ENCODE results near the gene MKI67. TPM values are rescaled to one million over a fixed set of nuclear protein-coding genes. Genes with fewer than 3 reads are reported as not detected.

The MKI67 gene
- total RNA-seq, 1 donor from 2014 or later: 140 TPM

DNA sequence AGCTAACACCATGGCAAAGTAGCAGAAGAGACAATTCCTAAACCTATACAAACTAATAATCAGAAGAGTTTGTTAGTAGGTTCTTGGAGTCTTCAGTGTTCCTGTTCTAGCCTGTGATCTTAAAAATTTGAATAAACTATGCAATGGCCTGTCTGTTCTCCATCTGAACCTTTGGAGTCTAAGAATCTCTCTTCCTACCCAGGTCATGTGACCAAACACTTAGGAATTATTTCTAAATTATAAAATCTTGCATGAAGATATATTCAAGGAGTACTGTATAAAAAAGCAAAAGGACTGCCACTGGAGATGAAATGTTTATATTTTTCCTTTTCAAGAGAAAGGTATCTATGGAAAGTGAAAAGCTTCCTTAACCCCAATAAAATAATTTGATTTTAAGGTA, 2.4 kb downstream of the MKI67 start:
- Mint-ChIP-seq H3K4me3 (peak overlapping the region; percentile 95), H3K4me1 (peaks cover 44% of the 10 kb centered on the region), H3K27ac (ENCODE audit: unreplicated experiment) (no peak overlapping the region), H3K36me3 (ENCODE audit: low read depth) (peaks cover 20% of the 10 kb centered on the region), H3K27me3 (ENCODE audit: low read depth) (peaks cover 3% of the 10 kb centered on the region), H3K9me3 (no peaks in the 10 kb centered on the region)
- TF ChIP-seq, protein P1, sequence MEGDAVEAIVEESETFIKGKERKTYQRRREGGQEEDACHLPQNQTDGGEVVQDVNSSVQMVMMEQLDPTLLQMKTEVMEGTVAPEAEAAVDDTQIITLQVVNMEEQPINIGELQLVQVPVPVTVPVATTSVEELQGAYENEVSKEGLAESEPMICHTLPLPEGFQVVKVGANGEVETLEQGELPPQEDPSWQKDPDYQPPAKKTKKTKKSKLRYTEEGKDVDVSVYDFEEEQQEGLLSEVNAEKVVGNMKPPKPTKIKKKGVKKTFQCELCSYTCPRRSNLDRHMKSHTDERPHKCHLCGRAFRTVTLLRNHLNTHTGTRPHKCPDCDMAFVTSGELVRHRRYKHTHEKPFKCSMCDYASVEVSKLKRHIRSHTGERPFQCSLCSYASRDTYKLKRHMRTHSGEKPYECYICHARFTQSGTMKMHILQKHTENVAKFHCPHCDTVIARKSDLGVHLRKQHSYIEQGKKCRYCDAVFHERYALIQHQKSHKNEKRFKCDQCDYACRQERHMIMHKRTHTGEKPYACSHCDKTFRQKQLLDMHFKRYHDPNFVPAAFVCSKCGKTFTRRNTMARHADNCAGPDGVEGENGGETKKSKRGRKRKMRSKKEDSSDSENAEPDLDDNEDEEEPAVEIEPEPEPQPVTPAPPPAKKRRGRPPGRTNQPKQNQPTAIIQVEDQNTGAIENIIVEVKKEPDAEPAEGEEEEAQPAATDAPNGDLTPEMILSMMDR (conservative IDR thresholded peaks at IDR 0.05): no peak
- DNase-seq (ENCODE audit: low read depth, low spot score): no peak

DNA sequence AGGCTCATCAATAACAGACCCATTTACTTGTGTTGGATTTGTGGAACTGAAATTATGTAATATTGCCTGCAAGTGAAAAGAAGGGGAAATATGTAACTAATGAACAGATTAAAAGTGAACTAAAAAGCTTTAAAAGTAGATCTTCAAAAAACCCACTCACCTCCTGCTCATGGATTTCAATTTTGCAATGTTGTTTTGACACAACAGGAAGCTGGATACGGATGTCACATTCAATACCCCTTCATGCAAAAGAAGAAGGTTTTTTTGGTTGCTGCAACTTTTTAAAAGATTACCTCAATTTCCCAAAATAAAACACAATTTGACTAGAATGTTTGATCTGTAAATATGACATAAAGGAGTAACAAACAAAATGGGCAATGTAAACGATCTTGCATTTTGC, 3.3 kb downstream of the MKI67 start:
- DNase-seq (ENCODE audit: low read depth, low spot score): no peak
- Mint-ChIP-seq H3K4me1 (peaks cover 44% of the 10 kb centered on the region), H3K4me3 (peak overlapping the region; percentile 72), H3K9me3 (no peaks in the 10 kb centered on the region), H3K27me3 (ENCODE audit: low read depth) (peaks cover 3% of the 10 kb centered on the region), H3K36me3 (ENCODE audit: low read depth) (peaks cover 22% of the 10 kb centered on the region), H3K27ac (ENCODE audit: unreplicated experiment) (no peak overlapping the region)
- TF ChIP-seq, protein P1 (conservative IDR thresholded peaks at IDR 0.05): no peak

DNA sequence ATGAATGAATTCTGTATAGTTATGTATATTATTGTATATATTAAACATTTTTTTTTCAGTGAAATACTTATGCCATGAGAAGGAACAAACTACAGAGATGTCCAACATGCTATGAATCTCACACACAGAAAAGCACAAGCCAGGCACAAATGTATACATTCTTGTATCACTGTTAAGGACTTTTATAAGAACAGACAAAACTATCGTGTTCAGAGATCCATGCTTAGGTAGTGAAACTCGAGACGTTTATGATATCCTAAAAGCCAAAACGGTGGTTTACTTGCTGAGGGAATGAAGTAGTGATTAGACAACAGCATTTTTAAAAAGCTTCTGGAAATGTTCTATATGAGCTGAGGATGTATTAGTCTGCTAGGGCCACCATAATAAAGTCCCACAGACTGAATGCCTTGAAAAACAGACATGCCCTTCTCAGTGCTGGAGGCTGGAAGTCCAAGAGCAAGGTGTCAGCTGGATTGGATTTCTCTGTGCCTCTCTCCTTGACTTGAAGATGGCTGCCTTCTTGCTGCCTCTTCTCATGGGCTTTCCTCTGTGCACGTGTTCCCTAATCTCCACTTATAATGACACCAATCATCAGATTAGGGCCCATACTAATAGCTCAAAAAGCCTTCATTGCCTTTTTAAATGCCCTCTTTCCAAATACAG, 4.3 kb downstream of the MKI67 start:
- TF ChIP-seq, protein P1 (conservative IDR thresholded peaks at IDR 0.05): no peak
- no peak overlapping the region for H3K27ac Mint-ChIP-seq (ENCODE audit: unreplicated experiment)
- H3K4me3 Mint-ChIP-seq: peak overlapping the region; percentile 34
- DNase-seq (ENCODE audit: low read depth, low spot score): no peak
- peaks cover 35% of the 10 kb centered on the region for H3K4me1 Mint-ChIP-seq
- peaks cover 24% of the 10 kb centered on the region for H3K36me3 Mint-ChIP-seq (ENCODE audit: low read depth)
- peaks cover 3% of the 10 kb centered on the region for H3K27me3 Mint-ChIP-seq (ENCODE audit: low read depth)
- no peaks in the 10 kb centered on the region for H3K9me3 Mint-ChIP-seq

DNA sequence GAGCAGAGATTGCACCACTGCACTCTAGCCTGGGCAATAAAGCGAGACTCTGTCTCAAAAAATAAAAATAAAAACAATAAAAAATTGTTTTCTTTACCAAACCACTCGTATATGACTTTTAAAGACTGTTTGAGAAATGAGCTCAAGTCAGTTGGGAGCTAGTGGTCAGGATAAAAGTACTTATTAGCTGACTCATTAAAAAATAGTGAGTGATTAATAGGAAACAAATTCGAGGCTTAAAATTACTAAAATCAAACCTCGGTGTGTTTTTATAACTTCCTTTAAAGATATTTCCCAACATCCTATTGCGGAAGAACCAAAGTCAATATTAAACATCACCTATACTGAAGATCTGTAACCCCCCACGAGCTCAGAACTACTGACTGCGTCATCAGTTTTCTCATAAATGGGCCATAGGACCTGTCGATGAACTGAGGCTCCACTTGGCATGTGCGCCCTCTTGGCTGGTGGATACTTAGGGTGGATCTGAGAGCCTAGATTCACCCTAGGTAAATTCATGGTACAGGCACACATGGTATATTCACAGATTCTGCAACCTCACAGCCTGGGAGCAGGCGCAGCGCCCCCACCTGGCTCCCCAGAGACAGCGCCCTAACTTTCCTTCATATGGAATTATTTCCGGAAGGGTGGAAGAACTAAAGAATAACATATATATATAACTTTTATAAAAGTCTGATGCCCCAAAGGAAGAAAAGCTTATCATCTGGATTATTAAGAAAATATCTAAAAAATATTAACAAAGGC, 9.2 kb downstream of the MKI67 start:
- no peaks in the 10 kb centered on the region for H3K9me3 Mint-ChIP-seq
- H3K36me3 Mint-ChIP-seq (ENCODE audit: low read depth): peaks cover 26% of the 10 kb centered on the region

DNA sequence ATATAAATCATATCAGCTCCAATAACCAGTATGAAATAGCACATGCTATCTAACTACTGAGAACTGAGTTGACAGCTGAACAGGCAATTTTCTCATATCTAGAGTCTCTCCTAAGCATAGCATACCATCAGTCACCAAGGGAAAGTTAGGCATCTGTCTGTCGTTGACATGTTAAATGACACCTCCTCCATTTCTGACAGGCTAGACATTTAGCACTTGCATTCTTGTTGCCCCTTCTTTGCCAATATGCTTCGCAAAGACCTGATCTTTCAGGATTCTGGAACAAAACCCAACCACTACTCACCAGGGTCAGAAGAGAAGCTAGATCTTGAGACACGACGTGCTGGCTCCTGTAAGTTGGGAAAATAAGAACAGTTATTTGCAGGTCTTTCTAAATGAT, 10.0 kb downstream of the MKI67 start:
- Mint-ChIP-seq H3K4me3 (no peak overlapping the region), H3K9me3 (no peaks in the 10 kb centered on the region), H3K36me3 (ENCODE audit: low read depth) (peaks cover 27% of the 10 kb centered on the region), H3K27me3 (ENCODE audit: low read depth) (no peaks in the 10 kb centered on the region), H3K4me1 (no peaks in the 10 kb centered on the region), H3K27ac (ENCODE audit: unreplicated experiment) (no peak overlapping the region)
- TF ChIP-seq, protein P1 (conservative IDR thresholded peaks at IDR 0.05): no peak
- no peak for DNase-seq (ENCODE audit: low read depth, low spot score)

More for the DNA sequence above, 9.2 kb downstream of the MKI67 start:
- no peak for DNase-seq (ENCODE audit: low read depth, low spot score)
- TF ChIP-seq, protein P1 (conservative IDR thresholded peaks at IDR 0.05): peak; percentile 38
- H3K4me3 Mint-ChIP-seq: no peak overlapping the region
- H3K4me1 Mint-ChIP-seq: no peaks in the 10 kb centered on the region
- no peak overlapping the region for H3K27ac Mint-ChIP-seq (ENCODE audit: unreplicated experiment)
- no peaks in the 10 kb centered on the region for H3K27me3 Mint-ChIP-seq (ENCODE audit: low read depth)
